ENCODE results near the gene ATP11A. TPM values are rescaled to one million over a fixed set of nuclear protein-coding genes. Genes with fewer than 3 reads are reported as not detected.

Gene ATP11A
- total RNA-seq, 2 donors from 2014 or later: 33.1 to 53.7 TPM

DNA sequence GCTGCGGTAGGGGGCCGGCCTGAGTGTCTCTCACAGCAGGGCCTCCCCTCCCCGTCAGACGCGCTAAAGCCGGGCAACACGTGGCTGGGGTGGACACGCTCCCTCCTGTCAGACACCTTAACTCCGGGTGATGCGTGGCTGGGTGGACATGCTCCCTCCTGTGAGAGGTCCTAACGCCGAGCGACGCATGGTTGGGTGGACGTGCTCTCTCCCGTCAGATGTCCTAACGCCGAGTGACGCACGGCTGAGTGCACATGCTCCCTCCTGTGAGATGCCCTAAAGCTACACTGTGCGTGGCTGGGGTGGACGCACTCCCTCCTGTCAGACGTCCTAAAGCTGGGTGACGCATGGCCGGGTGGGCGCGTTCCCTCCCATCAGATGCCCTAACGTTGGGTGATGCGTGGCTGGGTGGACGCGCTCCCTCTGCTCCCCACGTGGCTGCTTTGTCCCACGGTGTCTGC, 153.1 kb downstream of the ATP11A start:
- no peaks in the 10 kb centered on the region for H3K9me3 Mint-ChIP-seq
- ATAC-seq: peak in 1 of 2 donors; percentile 30
- peaks cover 8 to 16% of the 10 kb centered on the region in 2 donors for H3K36me3 Mint-ChIP-seq
- H3K27ac Mint-ChIP-seq: peak overlapping the region in 1 of 2 donors; percentile 69
- no peak for DNase-seq (ENCODE audit: low spot score in 2 of 2)

DNA sequence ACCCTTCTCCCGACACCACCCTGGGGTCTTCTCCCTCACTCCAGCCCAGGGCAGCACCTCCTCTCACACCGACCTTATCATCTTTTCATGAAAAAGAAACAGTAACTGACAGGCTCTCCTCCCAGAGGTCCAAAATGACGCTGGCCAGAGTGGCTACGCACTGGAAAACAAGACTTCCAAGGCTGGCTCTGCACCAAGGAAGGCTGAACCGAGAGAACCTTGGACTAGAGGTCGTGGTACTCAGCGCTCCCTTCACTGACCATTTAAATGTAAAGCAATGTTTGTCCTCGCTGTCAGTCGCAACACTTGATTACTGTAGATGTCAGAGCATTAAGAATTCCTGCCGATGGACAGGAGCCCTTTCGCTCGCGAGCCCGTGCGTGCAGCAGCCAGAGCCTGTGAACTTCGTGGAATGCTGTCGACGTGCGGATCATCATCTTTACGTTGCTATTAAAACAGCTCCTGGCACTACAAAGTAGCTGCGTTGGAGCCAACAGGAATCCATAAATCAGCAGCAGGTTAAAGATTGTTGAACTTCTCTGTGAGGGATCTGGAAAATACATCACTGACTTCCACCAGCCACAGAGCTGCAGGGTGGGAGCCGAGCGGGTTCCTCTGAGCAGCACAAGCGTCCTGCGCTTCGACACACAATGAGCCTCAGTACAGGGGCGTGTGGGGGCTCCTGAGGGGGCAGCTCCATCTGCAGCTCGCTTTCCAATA, 153.7 kb downstream of the ATP11A start:
- ATAC-seq (no peak), DNase-seq (ENCODE audit: low spot score in 2 of 2) (no peak)
- Mint-ChIP-seq H3K27ac (peak overlapping the region in 1 of 2 donors; percentile 69), H3K9me3 (no peaks in the 10 kb centered on the region), H3K36me3 (peaks cover 8 to 16% of the 10 kb centered on the region in 2 donors)

DNA sequence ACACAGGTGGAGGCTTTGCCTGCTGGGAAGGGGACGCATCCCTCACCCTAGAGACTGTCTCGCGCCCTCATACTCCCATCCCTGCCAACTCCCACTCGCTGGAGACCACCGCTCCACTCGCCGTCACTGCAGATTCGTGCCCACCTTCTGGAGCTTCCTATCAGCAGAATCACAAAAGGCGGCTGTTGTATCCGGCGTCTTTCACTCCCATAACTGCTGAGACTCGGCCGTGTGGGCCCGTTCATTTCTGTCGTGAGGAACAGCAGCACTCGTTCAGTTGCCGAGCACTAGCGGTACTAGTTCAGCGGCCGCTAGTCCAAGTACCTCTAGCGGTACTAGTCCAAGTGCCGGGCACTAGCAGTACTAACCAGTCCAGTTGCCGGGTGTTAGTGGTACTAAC, 154.6 kb downstream of the ATP11A start:
- no peak for ATAC-seq
- Mint-ChIP-seq H3K36me3 (peaks cover 8 to 11% of the 10 kb centered on the region in 2 donors), H3K27ac (no peak overlapping the region), H3K9me3 (no peaks in the 10 kb centered on the region)
- no peak for DNase-seq (ENCODE audit: low spot score in 2 of 2)

DNA sequence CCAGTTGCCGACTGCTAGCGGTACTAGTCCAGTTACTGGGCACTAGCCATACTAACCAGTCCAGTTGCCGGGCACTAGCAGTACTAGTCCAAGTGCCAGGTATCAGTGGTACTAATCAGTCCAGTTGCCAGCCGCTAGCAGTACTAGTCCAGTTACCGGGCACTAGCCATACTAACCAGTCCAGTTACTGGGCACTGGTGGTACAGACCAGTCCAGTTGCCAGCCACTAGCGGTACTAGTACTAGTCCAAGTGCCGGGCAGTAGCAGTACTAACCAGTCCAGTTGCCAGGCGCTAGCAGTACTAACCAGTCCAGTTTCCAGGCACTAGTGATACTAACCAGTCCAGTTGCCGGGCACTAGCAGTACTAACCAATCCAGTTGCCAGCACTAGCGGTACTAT, 155.0 kb downstream of the ATP11A start:
- no peaks in the 10 kb centered on the region for H3K9me3 Mint-ChIP-seq
- DNase-seq (ENCODE audit: low spot score in 2 of 2) (no peak), ATAC-seq (no peak)
- H3K27ac Mint-ChIP-seq: no peak overlapping the region
- H3K36me3 Mint-ChIP-seq: peaks cover 8 to 11% of the 10 kb centered on the region in 2 donors

DNA sequence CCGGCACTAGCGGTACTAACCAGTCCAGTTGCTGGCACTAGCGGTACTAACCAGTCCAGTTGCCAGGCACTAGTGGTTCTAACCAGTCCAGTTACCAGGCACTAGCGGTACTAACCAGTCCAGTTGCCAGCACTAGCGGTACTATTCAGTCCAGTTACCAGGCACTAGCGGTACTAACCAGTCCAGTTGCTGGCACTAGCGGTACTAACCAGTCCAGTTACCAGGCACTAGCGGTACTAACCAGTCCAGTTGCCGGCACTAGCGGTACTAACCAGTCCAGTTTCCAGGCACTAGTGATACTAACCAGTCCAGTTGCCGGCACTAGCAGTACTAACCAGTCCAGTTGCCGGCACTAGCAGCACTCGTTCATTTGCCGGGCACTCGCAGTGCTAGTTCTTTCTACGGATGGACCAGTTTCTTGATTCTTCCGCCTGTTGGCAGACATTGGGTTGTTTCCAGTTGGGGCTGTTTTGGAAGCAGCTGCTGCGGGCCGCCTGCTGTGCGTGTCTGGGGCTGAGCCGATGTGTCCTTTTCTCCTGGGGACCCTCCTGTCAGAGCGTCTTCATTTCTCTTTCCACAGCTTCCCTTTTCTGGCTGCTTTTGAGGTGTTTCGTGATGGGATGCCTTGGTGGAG, 155.8 kb downstream of the ATP11A start:
- Mint-ChIP-seq H3K36me3 (peaks cover 8 to 11% of the 10 kb centered on the region in 2 donors), H3K27ac (no peak overlapping the region), H3K9me3 (no peaks in the 10 kb centered on the region)
- ATAC-seq (no peak), DNase-seq (ENCODE audit: low spot score in 2 of 2) (no peak)

DNA sequence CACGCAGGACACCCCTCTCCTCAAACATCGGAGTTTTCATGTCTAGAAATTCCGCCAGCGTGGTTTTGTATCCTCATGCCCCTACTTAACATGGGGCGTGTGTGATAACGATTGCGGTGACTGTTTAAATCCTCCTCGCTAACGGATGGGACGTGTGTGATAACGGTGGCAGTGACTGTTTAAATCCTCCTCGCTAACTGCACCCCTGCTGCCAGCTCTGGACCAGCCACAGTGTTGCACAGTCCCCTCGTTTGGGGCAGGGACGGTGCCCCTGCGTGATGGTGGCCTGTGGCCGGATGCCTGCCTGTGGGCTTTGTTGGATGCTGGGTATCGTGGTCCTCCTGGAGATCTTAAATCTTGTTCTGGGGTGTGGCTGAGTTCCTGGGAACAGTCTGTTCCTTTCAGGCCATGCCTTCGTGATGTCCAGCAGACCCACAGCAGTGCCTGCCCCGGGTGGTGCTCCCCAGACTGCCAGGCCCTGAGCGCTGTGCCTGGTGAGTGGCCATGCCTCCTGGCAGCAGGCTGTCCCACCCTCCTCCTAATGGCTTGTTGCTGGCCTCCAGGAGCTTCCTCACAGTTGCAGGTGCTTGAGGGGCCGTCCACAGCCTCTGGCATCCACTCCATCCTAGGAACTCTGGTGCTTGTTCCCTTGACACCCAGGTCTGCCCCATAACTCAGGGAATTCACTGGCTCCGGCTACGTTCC, 156.7 kb downstream of the ATP11A start:
- Mint-ChIP-seq H3K9me3 (no peaks in the 10 kb centered on the region), H3K27ac (no peak overlapping the region), H3K36me3 (peaks cover 8 to 11% of the 10 kb centered on the region in 2 donors)
- DNase-seq (ENCODE audit: low spot score in 2 of 2) (no peak), ATAC-seq (no peak)

DNA sequence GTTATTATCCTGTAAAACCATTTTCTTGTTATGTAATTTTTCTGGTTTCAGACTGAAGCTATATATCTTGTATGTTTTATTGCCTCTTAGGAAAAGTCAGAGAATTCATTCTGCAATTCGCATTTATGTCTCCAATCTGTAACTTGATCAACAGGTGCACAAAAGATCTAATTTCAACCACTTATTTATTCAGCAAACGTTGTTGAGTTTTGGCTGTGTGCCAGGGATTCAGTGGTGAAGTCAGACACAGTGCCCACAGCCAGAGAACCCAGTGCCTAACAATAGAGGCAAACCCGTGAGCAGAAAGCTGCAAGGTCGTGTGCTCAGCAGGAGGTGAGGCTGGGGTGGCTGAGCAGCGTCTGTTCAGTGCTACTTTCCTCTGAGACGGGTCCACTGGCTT, 159.7 kb downstream of the ATP11A start:
- H3K27ac Mint-ChIP-seq: no peak overlapping the region
- H3K9me3 Mint-ChIP-seq: no peaks in the 10 kb centered on the region
- DNase-seq (ENCODE audit: low spot score in 2 of 2) (no peak), ATAC-seq (no peak)
- peaks cover 8 to 12% of the 10 kb centered on the region in 2 donors for H3K36me3 Mint-ChIP-seq

DNA sequence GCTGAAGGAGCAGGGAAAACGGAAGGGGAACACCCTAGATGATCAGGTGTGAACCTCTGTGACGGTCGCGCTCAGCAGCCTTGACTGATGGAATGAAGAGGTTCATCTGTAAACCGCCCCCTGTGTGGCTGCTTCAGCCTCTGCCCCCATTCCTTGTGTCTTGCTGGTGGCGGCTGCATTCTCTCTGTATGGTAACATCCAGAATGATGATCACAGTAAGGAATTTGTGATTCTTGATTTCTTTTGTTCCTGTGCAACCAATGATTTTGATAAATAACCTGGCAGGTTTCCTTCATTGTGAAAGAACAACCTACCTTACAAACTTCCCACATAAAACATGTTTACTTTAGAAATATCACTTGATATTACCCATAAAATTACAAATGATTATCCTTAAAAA, 160.4 kb downstream of the ATP11A start:
- DNase-seq (ENCODE audit: low spot score in 2 of 2): no peak
- Mint-ChIP-seq H3K9me3 (no peaks in the 10 kb centered on the region), H3K36me3 (peaks cover 8 to 12% of the 10 kb centered on the region in 2 donors), H3K27ac (no peak overlapping the region)
- no peak for ATAC-seq

DNA sequence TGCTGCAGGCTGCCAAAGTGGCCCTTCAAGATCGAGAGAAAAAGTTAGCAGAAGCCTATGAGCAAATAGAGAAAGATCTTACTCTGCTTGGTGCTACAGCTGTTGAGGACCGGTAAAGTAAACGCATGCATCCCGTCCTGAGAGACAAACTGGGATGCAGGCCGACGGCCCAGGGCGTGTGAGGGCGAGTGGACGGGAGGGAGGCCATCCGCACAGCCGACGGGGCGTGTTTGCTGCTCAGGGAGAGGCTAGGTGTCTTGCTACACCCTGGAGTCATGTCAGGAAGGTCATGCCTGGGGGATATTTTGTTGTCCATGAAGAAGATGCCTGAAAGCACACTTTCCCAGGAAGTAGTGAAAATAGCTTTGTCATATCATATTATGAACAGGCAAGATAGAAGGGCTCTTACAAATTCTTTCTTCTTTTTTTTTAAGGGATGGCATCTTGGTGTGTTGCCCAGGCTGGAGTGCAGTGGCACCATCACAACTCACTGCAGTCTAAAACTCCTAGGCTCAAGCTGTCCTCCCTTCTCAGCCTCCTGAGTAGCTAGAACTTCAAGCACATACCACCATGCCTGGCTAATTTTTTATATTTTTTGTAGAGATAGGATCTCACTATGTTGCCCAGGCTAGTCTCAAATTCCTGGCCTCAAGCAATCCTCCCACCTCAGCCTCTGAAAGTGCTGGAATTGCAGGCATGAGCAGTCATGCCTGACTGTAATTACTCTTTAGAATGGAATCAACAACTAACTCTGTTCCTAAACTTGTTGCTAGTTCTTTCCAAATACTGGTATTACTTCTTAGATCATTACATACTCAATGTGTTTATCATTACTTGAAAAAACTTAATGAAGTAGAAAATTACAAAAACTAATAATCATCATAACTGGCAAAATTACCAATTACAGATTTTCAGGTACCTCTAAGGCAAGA, 161.5 kb downstream of the ATP11A start:
- Mint-ChIP-seq H3K36me3 (peaks cover 5 to 8% of the 10 kb centered on the region in 2 donors), H3K27ac (no peak overlapping the region), H3K9me3 (no peaks in the 10 kb centered on the region)
- ATAC-seq (no peak), DNase-seq (ENCODE audit: low spot score in 2 of 2) (no peak)

DNA sequence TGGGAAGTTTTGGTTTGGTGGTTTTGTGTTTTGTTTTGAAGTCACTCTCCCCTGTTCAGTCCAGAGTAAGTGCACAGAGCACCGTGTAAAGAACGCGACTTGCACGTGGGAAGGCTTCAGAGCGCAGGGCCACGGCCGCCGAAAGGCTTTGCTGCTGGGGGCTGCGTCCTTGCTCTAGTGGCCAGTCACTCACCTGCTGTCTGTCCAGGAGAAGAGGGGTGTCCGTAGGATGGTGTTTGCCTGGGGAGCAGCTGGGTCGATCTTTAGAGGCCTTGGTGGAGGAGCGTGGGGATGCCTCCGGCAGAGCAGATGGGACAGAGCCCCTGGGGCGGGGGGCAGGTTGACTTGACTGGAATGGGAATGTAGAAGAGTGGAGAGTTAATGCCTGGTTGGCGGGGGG, 162.6 kb downstream of the ATP11A start:
- Mint-ChIP-seq H3K9me3 (no peaks in the 10 kb centered on the region), H3K36me3 (peaks cover 5% of the 10 kb centered on the region in 2 donors), H3K27ac (peak overlapping the region in 1 of 2 donors; percentile 50)
- no peak for DNase-seq (ENCODE audit: low spot score in 2 of 2)
- ATAC-seq: no peak

DNA sequence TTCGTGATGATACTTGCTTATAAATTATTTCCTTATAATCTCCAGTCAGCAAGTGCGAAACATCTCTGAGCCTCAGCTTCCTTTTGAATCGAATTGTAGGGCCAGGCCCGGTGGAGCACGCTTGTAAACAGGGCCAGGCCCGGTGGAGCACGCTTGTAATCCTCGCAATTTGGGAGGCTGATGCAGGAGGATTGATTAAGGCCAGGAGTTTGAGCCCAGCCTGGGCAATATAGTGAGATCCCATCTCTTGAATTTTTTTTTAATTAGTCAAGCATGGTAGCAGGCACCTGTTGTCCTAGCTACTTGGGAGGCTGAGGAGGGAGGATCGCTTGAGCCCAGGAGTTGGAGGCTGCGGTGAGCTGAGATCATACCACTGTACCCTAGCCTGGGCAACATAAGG, 163.0 kb downstream of the ATP11A start:
- ATAC-seq: no peak
- Mint-ChIP-seq H3K9me3 (no peaks in the 10 kb centered on the region), H3K27ac (peak overlapping the region in 1 of 2 donors; percentile 50), H3K36me3 (peaks cover 1 to 5% of the 10 kb centered on the region in 2 donors)
- no peak for DNase-seq (ENCODE audit: low spot score in 2 of 2)

DNA sequence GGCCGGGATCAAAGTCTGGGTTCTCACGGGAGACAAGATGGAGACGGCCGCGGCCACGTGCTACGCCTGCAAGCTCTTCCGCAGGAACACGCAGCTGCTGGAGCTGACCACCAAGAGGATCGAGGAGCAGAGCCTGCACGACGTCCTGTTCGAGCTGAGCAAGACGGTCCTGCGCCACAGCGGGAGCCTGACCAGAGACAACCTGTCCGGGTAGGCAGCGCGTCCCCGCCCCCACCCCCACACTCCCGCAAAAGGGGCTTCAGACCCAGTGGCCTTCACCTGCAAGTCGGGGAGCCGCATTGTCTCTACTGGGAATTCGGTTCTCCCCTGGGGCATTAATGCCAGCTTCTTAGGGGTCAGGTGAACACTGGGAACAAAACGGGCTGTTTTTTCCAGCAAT, 164.5 kb downstream of the ATP11A start:
- peaks cover 0 to 11% of the 10 kb centered on the region in 2 donors for H3K36me3 Mint-ChIP-seq
- no peak for DNase-seq (ENCODE audit: low spot score in 2 of 2)
- no peaks in the 10 kb centered on the region for H3K9me3 Mint-ChIP-seq
- H3K27ac Mint-ChIP-seq: no peak overlapping the region
- ATAC-seq: no peak

DNA sequence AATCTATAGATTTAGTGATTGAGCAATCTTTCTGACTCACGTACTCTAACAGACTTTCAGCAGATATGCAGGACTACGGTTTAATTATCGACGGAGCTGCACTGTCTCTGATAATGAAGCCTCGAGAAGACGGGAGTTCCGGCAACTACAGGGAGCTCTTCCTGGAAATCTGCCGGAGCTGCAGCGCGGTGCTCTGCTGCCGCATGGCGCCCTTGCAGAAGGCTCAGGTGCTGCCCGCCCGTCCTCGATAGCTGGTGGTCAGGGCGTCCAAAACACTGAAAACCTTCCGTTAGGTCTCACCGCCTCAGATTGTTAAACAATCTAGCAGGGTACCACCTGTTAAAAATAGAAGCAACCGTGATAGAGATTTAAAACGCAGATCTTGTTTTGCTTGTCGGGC, 166.0 kb downstream of the ATP11A start:
- Mint-ChIP-seq H3K36me3 (peaks cover 3 to 11% of the 10 kb centered on the region in 2 donors), H3K9me3 (no peaks in the 10 kb centered on the region), H3K27ac (no peak overlapping the region)
- DNase-seq (ENCODE audit: low spot score in 2 of 2) (no peak), ATAC-seq (no peak)

DNA sequence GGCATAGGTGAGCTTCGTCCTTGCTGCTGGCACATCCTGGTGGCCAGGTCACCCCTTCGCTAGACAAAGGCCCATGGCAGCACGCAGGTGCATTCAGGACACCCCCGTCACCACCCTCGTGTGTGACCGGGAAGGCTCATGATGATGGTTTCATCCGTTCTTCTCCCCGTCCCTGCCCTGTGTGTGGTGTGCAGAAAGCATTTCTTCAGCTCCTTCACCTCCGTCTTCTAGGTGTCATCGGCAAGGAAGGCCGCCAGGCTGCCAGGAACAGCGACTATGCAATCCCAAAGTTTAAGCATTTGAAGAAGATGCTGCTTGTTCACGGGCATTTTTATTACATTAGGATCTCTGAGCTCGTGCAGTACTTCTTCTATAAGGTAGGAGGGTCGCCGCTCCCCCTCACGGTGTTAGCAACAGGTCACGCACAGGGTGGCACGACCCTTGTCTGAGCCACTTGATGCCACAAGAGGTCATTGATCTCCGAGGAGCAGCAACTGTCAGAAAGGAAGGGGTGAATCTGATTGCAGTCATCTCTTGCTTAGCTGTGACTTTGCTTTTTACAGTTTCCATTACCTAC, 168.2 kb downstream of the ATP11A start:
- DNase-seq (ENCODE audit: low spot score in 2 of 2): no peak
- H3K9me3 Mint-ChIP-seq: no peaks in the 10 kb centered on the region
- peaks cover 6 to 12% of the 10 kb centered on the region in 2 donors for H3K36me3 Mint-ChIP-seq
- ATAC-seq: no peak
- no peak overlapping the region for H3K27ac Mint-ChIP-seq

DNA sequence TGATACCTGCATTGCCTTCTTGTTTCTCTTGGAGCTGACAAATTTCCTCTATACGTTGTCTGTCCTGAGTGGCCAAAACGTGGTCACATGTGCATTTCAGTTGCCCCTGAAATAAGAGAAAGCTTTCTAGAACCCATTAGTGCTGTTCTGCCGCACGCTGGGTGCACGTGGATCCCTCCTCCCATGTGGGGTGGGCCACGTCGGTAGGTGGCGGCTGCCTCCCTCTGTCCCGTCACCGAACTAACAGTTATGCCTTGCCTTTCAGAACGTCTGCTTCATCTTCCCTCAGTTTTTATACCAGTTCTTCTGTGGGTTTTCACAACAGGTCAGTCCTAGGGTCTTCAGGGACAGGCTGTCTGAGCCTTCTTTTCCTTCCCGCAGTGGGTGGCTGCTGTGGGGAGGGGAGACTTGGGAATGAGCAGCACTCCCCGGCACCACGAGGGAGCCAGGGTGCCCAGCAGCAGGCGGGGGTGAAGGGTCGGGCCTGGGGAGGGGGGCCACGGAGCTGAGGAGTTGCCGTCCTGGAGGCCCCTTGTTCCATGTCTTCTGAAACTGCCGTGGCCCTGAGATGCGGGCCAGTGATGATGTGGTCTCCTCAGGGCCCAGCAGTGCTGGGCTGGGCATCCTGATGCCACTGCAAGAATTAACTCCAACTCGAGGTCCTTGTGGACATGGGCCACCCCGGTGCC, 169.4 kb downstream of the ATP11A start:
- H3K27ac Mint-ChIP-seq: no peak overlapping the region
- H3K9me3 Mint-ChIP-seq: no peaks in the 10 kb centered on the region
- DNase-seq (ENCODE audit: low spot score in 2 of 2) (no peak), ATAC-seq (no peak)
- peaks cover 6 to 12% of the 10 kb centered on the region in 2 donors for H3K36me3 Mint-ChIP-seq

DNA sequence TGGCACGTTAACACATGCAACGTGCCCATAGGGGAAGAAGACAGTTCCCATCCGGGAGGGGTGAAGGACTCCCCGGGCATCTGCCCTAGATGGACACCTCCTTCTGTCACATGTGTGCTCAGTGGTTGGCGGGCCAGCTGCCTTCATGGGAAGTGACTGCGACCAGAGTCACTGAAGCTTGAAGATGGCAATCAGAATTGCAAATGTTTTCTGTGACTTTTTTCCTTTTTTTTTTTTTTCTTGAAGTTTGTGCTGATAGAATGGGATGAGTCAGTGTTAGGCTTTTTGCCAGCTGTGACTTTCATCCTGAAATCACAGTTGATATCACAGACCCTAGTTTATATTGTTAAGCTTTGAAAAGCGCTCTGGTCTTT, 170.0 kb downstream of the ATP11A start:
- no peak for DNase-seq (ENCODE audit: low spot score in 2 of 2)
- no peaks in the 10 kb centered on the region for H3K9me3 Mint-ChIP-seq
- H3K36me3 Mint-ChIP-seq: peaks cover 6 to 12% of the 10 kb centered on the region in 2 donors
- ATAC-seq: no peak
- no peak overlapping the region for H3K27ac Mint-ChIP-seq

Data from activated naive CD4-positive, alpha-beta T cell treated with anti-CD3 and anti-CD28 coated beads, Interleukin-2, amount 50 U/mL, for 72 hours (primary cell).